Nephron progenitor cell (in vitro differentiated cells): ENCODE data around the gene GAMT.

Source experiments
- DNase-seq: peaks from one replicate; pipeline ENCODE4 v3.0.0; 2021
- H3K27ac Mint-ChIP-seq: 2 replicates; pipeline ENCODE4 v1.8.0; 2021; ENCODE audit warnings: mild to moderate bottlenecking, moderate library complexity, mixed read lengths
- H3K27me3 Mint-ChIP-seq: 2 replicates; pipeline ENCODE4 v1.8.0; 2021; ENCODE audit warnings: mild to moderate bottlenecking, low read depth, mixed read lengths; ENCODE audit not compliant: poor library complexity
- H3K36me3 Mint-ChIP-seq: 2 replicates; pipeline ENCODE4 v1.8.0; 2021; ENCODE audit warnings: low read depth, mixed read lengths
- H3K4me1 Mint-ChIP-seq: 2 replicates; pipeline ENCODE4 v1.8.0; 2021; ENCODE audit warnings: mixed read lengths
- H3K4me3 Mint-ChIP-seq: 2 replicates; pipeline ENCODE4 v1.8.0; 2021; ENCODE audit warnings: mild to moderate bottlenecking, moderate library complexity, mixed read lengths
- H3K9me3 Mint-ChIP-seq: 2 replicates; pipeline ENCODE4 v1.8.0; 2021; ENCODE audit warnings: mild to moderate bottlenecking, moderate library complexity, mixed read lengths
- TF ChIP-seq, protein P1 (sequence below): fragments of 200-600 bp; sonication (generic); IDR thresholded peaks from 2 replicates; pipeline ENCODE4 v1.5.0; 2021; ENCODE audit warnings: antibody characterized with exemption

GAMT gene

DNA sequence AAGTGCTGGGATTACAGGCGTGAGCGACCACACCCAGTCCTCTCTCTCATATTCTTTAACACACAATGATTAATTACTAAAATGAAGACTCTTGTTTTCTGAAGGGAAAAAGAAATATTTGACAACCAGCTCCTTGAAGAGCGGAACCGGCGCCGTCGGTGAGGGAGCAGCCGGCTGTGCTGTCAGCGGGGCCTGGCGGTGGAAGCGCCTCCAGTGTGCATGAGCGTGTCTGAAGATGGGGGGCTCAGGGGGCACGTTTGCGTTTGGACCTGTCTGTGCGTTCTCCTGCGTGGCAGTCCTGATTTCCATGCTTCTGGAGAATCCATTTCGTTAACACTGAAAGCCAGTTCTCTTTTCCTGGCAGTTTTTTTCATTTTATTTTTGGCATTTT is 24.9 kb downstream of the GAMT start:
- Mint-ChIP-seq H3K4me3 (no peak overlapping the region), H3K27ac (peak overlapping the region; percentile 78), H3K9me3 (no peaks in the 10 kb centered on the region), H3K36me3 (peaks cover 37% of the 10 kb centered on the region), H3K4me1 (peaks cover 16% of the 10 kb centered on the region), H3K27me3 (peaks cover 5% of the 10 kb centered on the region)
- no peak for DNase-seq
- TF ChIP-seq, protein P1, sequence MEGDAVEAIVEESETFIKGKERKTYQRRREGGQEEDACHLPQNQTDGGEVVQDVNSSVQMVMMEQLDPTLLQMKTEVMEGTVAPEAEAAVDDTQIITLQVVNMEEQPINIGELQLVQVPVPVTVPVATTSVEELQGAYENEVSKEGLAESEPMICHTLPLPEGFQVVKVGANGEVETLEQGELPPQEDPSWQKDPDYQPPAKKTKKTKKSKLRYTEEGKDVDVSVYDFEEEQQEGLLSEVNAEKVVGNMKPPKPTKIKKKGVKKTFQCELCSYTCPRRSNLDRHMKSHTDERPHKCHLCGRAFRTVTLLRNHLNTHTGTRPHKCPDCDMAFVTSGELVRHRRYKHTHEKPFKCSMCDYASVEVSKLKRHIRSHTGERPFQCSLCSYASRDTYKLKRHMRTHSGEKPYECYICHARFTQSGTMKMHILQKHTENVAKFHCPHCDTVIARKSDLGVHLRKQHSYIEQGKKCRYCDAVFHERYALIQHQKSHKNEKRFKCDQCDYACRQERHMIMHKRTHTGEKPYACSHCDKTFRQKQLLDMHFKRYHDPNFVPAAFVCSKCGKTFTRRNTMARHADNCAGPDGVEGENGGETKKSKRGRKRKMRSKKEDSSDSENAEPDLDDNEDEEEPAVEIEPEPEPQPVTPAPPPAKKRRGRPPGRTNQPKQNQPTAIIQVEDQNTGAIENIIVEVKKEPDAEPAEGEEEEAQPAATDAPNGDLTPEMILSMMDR, result no peak

DNA sequence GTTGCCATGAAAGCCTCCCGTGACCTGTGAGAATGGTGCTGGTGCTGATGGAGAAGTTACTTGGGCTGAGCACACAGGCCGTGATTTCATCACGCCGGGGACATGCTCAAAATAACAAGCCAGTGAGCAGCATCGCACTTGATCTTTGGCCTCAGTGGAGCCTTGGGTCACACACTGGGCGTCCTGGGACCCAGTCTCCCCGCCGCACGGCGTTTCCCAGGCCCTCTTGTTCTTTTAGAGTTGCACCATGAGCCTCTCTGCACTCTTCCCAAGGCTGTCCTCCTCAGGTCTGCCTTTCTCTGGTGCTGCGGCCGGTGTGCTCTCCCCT is 27.1 kb downstream of the GAMT start:
- H3K27me3 Mint-ChIP-seq, result peaks cover 5% of the 10 kb centered on the region
- DNase-seq, result no peak
- peaks cover 22% of the 10 kb centered on the region for H3K4me1 Mint-ChIP-seq
- H3K27ac Mint-ChIP-seq, result peak overlapping the region; percentile 60
- TF ChIP-seq, protein P1, result no peak
- H3K9me3 Mint-ChIP-seq, result no peaks in the 10 kb centered on the region
- H3K36me3 Mint-ChIP-seq, result peaks cover 51% of the 10 kb centered on the region
- H3K4me3 Mint-ChIP-seq, result no peak overlapping the region

DNA sequence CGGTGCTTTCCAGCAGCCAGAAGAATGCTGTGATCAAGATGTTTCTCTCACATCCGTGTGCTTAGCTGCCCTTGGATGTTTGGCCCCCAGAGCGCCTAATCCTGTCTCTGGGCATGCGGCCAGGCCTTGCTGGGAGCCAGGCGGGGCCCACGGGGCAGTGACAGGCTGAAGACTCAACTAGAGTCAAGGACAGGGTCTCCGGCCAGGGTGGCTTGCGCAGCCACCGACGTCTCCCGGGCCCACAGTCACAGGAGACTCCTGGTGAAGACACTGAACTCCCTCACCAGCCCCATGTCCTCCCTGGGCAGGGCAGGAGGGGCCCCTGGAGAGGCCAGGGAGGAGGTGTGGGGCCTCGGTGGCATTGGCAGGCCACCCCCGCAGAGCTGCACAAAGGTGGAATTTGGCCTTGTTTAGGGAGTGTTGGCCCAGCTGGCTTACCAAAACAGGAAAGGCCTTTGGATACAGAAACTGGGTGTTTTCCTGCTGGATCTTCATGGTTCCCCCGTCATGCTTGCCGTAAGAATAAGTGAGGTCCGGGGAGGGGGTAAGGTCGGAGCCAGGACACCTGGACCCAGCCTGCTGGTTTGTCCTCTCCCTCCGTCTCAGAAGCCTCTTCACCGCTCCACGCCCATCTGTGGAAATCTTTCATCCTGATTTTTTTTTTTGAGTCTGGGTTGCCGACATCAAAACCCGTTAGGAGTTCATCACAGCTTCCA is 27.6 kb downstream of the GAMT start:
- TF ChIP-seq, protein P1, result no peak
- H3K36me3 Mint-ChIP-seq, result peaks cover 51% of the 10 kb centered on the region
- H3K4me1 Mint-ChIP-seq, result peaks cover 22% of the 10 kb centered on the region
- H3K27me3 Mint-ChIP-seq, result peaks cover 5% of the 10 kb centered on the region
- no peak for DNase-seq
- peak overlapping the region; percentile 60 for H3K27ac Mint-ChIP-seq
- no peak overlapping the region for H3K4me3 Mint-ChIP-seq
- H3K9me3 Mint-ChIP-seq, result no peaks in the 10 kb centered on the region

DNA sequence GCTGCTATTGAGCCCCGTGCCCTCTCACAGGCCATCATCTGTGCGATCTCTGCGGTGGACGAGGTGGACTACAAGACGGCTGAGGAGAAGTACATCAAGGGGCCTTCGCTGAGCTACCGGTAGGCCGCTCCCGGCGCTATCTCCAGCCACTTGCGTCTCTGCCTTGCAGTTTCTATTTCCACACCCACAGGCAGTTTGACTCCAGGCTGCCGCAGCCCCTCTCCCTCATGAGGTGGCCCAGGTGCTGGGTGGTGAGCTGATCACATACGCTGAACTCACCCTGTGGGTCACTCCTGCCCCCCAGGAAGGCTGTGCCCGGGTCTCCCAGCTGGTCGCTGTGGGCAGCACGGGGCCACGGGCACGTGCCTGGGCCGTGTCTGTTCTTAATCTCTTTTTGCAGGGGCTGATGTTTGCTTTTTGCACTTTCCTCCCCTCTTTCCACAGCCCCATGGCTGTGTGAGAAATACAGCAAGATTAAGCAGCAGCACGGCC is 28.3 kb downstream of the GAMT start:
- Mint-ChIP-seq H3K27me3 (peaks cover 5% of the 10 kb centered on the region), H3K4me3 (no peak overlapping the region), H3K9me3 (no peaks in the 10 kb centered on the region), H3K4me1 (peaks cover 22% of the 10 kb centered on the region), H3K27ac (no peak overlapping the region), H3K36me3 (peaks cover 48% of the 10 kb centered on the region)
- no peak for DNase-seq
- TF ChIP-seq, protein P1, result no peak

DNA sequence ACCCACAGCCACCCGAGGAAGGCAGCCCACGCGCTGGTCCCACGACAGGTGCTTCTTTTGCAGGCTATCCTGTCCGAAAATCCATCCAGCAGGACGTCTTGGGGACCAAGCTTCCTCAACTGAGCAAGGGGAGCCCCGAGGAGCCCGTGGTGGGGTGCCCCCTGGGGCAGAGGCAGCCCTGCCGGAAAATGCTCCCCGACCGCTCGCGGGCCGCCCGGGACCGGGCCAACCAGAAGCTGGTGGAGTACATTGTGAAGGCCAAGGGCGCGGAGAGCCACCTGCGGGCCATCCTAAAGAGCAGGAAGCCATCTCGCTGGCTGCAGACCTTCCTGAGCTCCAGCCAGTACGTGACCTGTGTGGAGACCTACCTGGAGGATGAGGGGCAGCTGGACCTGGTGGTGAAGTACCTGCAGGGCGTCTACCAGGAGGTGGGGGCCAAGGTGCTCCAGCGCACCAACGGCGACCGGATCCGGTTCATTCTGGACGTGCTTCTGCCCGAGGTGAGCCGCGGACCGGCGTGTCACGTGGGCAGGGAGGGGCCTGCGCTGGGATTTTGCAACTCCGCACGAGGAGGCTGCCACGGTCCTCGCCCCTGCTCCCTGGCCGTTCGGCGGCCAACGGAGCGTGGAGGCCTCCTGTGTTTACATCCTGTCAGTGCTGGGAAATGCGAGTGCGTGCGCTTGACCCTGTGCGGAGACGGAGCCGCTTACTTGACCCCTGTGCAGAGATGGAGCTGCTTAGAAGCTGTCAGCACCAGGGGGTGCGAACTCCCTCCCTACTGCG is 30.6 kb downstream of the GAMT start:
- H3K9me3 Mint-ChIP-seq, result no peaks in the 10 kb centered on the region
- peaks cover 28% of the 10 kb centered on the region for H3K4me1 Mint-ChIP-seq
- H3K27ac Mint-ChIP-seq, result no peak overlapping the region
- TF ChIP-seq, protein P1, result no peak
- no peak overlapping the region for H3K4me3 Mint-ChIP-seq
- H3K36me3 Mint-ChIP-seq, result peaks cover 47% of the 10 kb centered on the region
- peak; percentile 62 for DNase-seq
- no peaks in the 10 kb centered on the region for H3K27me3 Mint-ChIP-seq
